K562 (cell line): ENCODE results near the gene OLFML3. TPM values are rescaled to one million over a fixed set of nuclear protein-coding genes. Genes with fewer than 3 reads are reported as not detected.

ENCODE experiments used
- CBFA2T3 ChIP-seq: fragments of 450-650 bp; IDR thresholded peaks from 2 replicates; pipeline ENCODE4 v1.6.1; 2017
- FOXK1 ChIP-seq: sonication (generic); formaldehyde crosslinking; IDR thresholded peaks from 2 replicates; pipeline ENCODE4 v1.8.0; 2022; ENCODE audit warnings: missing genetic modification reagents, mild to moderate bottlenecking, borderline replicate concordance
- KDM1A ChIP-seq, 2 experiments: fragments of 450-650 bp; IDR thresholded peaks; 2 replicates each; pipeline ENCODE4 v1.6.1; 2016; ENCODE audit warnings: mild to moderate bottlenecking in 2 of 2
- polyA plus RNA-seq, 8 experiments: library from polyadenylated mRNA; depleted of rRNA in 4 of 8; stranded (reverse) in 5 of 8; unstranded in 3 of 8; fragments of >200 nt; fragmentation: Nextera tagmentation in 2 of 8; fragmentation: Illumina TruSeq in 1 of 8; extraction: Ambion mirVana in 2 of 8; extraction: Trizol in 1 of 8; gene quantifications; 2 replicates each; pipeline versions ENCODE4 v1.2.1 to v1.2.3, GENCODE V29; 2011 to 2014; ENCODE audit warnings: inconsistent platforms in 1 of 8, missing spikeins in 1 of 8
- total RNA-seq, 7 experiments: library from RNA; depleted of rRNA in 6 of 7; stranded (reverse); fragments of >200 nt in 6 of 7; fragmentation: Illumina TruSeq in 2 of 7; extraction: Trizol in 2 of 7; gene quantifications; 2 replicates each; pipeline versions ENCODE4 v1.2.1 to v1.2.3, GENCODE V29; 2011 to 2021; ENCODE audit warnings: low replicate concordance in 1 of 7
- TF ChIP-seq, protein P1 (sequence below), 2 experiments: fragments of 450-650 bp; IDR thresholded peaks; 2 replicates each; pipeline ENCODE4 v1.6.1; 2018; ENCODE audit warnings: mild to moderate bottlenecking in 2 of 2, low read depth in 1 of 2; ENCODE audit not compliant: partially characterized antibody in 2 of 2
- TF ChIP-seq, protein P2 (sequence below), 2 experiments: fragments of 450-650 bp in 1 of 2; sonication (generic) in 1 of 2; formaldehyde crosslinking in 1 of 2; IDR thresholded peaks in 1 of 2; conservative IDR thresholded peaks in 1 of 2; 2 replicates each; pipeline versions ENCODE4 v1.6.1 to v1.8.1; 2016 to 2023; ENCODE audit warnings: mild to moderate bottlenecking in 2 of 2, moderate library complexity in 2 of 2, inconsistent platforms in 1 of 2, missing genetic modification reagents in 1 of 2
- TF ChIP-seq, protein P3 (sequence below): fragments of 200-800 bp; sonication (Bioruptor generic); IDR thresholded peaks from 2 replicates; pipeline ENCODE4 v1.6.1; 2016; ENCODE audit warnings: missing genetic modification characterization, missing compliant biosample characterization

Gene OLFML3
- total and polyA plus RNA-seq, 9 of the 15 experiments (the other 6 are each of a cell fraction or from before 2014, with no cell fraction given): 0.07 to 0.13 (median 0.07) TPM; not detected in 6

DNA sequence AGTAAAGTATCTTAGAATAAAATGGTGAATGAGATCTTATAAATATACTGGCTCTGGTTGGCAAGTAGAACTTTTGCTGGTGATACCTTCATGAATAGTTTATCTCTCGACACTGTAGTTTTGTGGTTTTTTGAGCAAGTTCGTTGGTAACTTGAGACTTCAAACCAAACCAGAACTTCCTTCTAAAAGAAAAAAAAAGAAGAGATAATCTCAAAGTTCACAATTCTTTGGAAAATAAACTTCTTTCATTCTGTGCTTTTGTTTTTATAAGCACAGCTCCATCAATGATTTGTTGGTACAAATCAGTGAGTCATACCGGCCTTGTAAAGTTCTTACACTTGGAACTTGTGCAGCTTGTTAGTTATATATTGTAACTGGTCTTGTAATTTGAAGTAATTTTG, 47.8 kb upstream of the OLFML3 start (continued):
- TF ChIP-seq, protein P1, sequence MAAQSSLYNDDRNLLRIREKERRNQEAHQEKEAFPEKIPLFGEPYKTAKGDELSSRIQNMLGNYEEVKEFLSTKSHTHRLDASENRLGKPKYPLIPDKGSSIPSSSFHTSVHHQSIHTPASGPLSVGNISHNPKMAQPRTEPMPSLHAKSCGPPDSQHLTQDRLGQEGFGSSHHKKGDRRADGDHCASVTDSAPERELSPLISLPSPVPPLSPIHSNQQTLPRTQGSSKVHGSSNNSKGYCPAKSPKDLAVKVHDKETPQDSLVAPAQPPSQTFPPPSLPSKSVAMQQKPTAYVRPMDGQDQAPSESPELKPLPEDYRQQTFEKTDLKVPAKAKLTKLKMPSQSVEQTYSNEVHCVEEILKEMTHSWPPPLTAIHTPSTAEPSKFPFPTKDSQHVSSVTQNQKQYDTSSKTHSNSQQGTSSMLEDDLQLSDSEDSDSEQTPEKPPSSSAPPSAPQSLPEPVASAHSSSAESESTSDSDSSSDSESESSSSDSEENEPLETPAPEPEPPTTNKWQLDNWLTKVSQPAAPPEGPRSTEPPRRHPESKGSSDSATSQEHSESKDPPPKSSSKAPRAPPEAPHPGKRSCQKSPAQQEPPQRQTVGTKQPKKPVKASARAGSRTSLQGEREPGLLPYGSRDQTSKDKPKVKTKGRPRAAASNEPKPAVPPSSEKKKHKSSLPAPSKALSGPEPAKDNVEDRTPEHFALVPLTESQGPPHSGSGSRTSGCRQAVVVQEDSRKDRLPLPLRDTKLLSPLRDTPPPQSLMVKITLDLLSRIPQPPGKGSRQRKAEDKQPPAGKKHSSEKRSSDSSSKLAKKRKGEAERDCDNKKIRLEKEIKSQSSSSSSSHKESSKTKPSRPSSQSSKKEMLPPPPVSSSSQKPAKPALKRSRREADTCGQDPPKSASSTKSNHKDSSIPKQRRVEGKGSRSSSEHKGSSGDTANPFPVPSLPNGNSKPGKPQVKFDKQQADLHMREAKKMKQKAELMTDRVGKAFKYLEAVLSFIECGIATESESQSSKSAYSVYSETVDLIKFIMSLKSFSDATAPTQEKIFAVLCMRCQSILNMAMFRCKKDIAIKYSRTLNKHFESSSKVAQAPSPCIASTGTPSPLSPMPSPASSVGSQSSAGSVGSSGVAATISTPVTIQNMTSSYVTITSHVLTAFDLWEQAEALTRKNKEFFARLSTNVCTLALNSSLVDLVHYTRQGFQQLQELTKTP (IDR thresholded peaks at IDR 0.05; ENCODE audit: low read depth in 1 of 2, partially characterized antibody in 2 of 2): peak in 1 of 2 experiments; percentile 29
- peak; percentile 29; the same call in 1 of the 2 replicates for TF ChIP-seq CBFA2T3
- TF ChIP-seq KDM1A (IDR thresholded peaks at IDR 0.05): 0 out of 4 replicates have a peak, but pooled peaks have one; percentile 24 to 39
- TF ChIP-seq, protein P2, sequence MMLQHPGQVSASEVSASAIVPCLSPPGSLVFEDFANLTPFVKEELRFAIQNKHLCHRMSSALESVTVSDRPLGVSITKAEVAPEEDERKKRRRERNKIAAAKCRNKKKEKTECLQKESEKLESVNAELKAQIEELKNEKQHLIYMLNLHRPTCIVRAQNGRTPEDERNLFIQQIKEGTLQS (IDR thresholded peaks at IDR 0.05): peak; percentile 66
- TF ChIP-seq, protein P2 (CRISPR knock-in tag; conservative IDR thresholded peaks at IDR 0.05): 0 out of 2 replicates have a peak, but pooled peaks have one; percentile 19
- TF ChIP-seq, protein P3, sequence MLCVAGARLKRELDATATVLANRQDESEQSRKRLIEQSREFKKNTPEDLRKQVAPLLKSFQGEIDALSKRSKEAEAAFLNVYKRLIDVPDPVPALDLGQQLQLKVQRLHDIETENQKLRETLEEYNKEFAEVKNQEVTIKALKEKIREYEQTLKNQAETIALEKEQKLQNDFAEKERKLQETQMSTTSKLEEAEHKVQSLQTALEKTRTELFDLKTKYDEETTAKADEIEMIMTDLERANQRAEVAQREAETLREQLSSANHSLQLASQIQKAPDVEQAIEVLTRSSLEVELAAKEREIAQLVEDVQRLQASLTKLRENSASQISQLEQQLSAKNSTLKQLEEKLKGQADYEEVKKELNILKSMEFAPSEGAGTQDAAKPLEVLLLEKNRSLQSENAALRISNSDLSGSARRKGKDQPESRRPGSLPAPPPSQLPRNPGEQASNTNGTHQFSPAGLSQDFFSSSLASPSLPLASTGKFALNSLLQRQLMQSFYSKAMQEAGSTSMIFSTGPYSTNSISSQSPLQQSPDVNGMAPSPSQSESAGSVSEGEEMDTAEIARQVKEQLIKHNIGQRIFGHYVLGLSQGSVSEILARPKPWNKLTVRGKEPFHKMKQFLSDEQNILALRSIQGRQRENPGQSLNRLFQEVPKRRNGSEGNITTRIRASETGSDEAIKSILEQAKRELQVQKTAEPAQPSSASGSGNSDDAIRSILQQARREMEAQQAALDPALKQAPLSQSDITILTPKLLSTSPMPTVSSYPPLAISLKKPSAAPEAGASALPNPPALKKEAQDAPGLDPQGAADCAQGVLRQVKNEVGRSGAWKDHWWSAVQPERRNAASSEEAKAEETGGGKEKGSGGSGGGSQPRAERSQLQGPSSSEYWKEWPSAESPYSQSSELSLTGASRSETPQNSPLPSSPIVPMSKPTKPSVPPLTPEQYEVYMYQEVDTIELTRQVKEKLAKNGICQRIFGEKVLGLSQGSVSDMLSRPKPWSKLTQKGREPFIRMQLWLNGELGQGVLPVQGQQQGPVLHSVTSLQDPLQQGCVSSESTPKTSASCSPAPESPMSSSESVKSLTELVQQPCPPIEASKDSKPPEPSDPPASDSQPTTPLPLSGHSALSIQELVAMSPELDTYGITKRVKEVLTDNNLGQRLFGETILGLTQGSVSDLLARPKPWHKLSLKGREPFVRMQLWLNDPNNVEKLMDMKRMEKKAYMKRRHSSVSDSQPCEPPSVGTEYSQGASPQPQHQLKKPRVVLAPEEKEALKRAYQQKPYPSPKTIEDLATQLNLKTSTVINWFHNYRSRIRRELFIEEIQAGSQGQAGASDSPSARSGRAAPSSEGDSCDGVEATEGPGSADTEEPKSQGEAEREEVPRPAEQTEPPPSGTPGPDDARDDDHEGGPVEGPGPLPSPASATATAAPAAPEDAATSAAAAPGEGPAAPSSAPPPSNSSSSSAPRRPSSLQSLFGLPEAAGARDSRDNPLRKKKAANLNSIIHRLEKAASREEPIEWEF: no peak
- no peak for TF ChIP-seq FOXK1 (CRISPR knock-in tag)
